Loucy (cell line): ENCODE results near the gene POU5F1.

Experiments
- H2AFZ ChIP-seq: fragments of 200-600 bp; sonication (generic); 2 replicates; pipeline ENCODE4 v1.6.0; 2016; ENCODE audit warnings: antibody characterized with exemption, mild to moderate bottlenecking, low read length, moderate library complexity
- H3F3A ChIP-seq: fragments of 200-600 bp; 2 replicates; pipeline ENCODE4 v1.6.0; 2016; ENCODE audit warnings: antibody characterized with exemption, low read depth, mild to moderate bottlenecking
- H3K27me3 ChIP-seq: fragments of 200-600 bp; sonication (generic); 2 replicates; pipeline ENCODE4 v1.6.1; 2014; ENCODE audit warnings: low read length, mild to moderate bottlenecking; ENCODE audit not compliant: insufficient read depth, poor library complexity, severe bottlenecking
- H3K36me3 ChIP-seq: fragments of 200-600 bp; sonication (generic); 2 replicates; pipeline ENCODE4 v1.6.1; 2016; ENCODE audit warnings: low read length; ENCODE audit not compliant: insufficient read depth
- H3K4me1 ChIP-seq: fragments of 200-600 bp; sonication (generic); 2 replicates; pipeline ENCODE4 v1.5.1; 2014; ENCODE audit warnings: low read length, mild to moderate bottlenecking; ENCODE audit not compliant: insufficient read depth, poor library complexity, severe bottlenecking
- H3K4me2 ChIP-seq: fragments of 200-600 bp; sonication (generic); 2 replicates; pipeline ENCODE4 v1.6.0; 2014; ENCODE audit warnings: antibody characterized with exemption, low read length, low read depth, mild to moderate bottlenecking; ENCODE audit not compliant: poor library complexity, severe bottlenecking
- H3K4me3 ChIP-seq: fragments of 200-600 bp; sonication (generic); 2 replicates; pipeline ENCODE4 v1.5.1; 2014; ENCODE audit warnings: low read length, mild to moderate bottlenecking, mixed read lengths; ENCODE audit not compliant: poor library complexity, severe bottlenecking
- H3K79me2 ChIP-seq: fragments of 200-600 bp; sonication (generic); 2 replicates; pipeline ENCODE4 v1.6.1; 2014; ENCODE audit warnings: low read length; ENCODE audit not compliant: insufficient read depth
- H3K9ac ChIP-seq: fragments of 200-600 bp; sonication (generic); 2 replicates; pipeline ENCODE4 v1.6.0; 2014; ENCODE audit warnings: mild to moderate bottlenecking, low read depth, low read length, moderate library complexity; ENCODE audit not compliant: poor library complexity, severe bottlenecking
- H3K9me2 ChIP-seq: fragments of 200-600 bp; sonication (generic); replicated peaks from 2 replicates; pipeline ENCODE4 v1.6.1; 2016; ENCODE audit warnings: low read depth, low read length, mixed read lengths
- H3K9me3 ChIP-seq: fragments of 200-600 bp; sonication (generic); 2 replicates; pipeline ENCODE4 v1.6.1; 2014; ENCODE audit warnings: mild to moderate bottlenecking, antibody characterized with exemption, low read length, low read depth; ENCODE audit not compliant: insufficient read depth
- H4K20me1 ChIP-seq: fragments of 200-600 bp; sonication (generic); 2 replicates; pipeline ENCODE4 v1.6.0; 2014; ENCODE audit warnings: antibody characterized with exemption, low read length, mild to moderate bottlenecking; ENCODE audit not compliant: insufficient read depth, poor library complexity, severe bottlenecking
- EZH2phosphoT487 ChIP-seq: fragments of 200-600 bp; IDR thresholded peaks from 2 replicates; pipeline ENCODE4 v1.6.1; 2018; ENCODE audit warnings: antibody characterized with exemption, mild to moderate bottlenecking, moderate library complexity, borderline replicate concordance
- TF ChIP-seq, protein P1 (sequence below): fragments of 200-600 bp; sonication (generic); conservative IDR thresholded peaks from 2 replicates; pipeline ENCODE4 v1.5.1; 2014; ENCODE audit warnings: mild to moderate bottlenecking, antibody characterized with exemption, low read length

The POU5F1 gene

DNA sequence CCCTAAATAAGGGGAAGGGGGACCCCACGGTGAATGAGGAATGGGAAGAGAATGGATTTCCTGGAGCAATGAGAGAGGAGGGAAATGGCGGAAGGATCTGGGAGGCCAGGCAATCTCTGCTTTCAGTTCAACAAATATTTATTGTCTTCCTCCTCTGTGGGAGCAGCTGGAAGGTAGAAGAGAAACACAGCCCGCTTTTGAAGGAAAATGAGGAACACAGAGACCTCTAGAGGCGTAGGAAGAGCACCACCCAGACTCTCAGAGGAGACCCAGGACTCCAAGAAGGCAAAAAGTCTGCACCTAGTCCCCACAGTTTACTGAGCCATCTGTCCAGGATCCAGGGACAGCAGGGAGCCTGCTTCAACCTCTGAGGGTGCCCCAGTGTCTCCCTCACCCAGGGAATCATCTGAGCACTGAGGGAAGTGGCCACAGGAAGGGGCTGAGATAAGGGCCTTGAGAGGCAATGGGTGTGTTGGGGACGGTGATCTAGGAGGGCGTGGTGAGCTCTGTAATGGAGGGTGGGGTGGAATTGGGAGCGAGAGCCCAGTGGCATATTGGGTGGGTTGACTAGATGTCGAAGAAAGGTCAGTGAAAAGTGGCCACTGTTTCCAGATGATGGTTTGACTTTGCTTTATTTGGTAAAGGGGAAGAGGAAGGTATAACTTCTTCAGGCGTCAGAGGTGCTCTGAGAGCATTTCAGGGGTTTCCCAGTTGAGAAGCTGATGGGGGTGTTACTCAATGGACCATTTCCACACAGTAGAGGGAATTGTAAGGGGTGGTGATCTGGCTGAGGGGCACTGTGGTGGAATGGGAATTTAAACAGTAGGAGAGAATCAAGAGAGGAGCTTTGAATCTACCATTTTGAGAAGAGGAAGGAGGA, 55.3 kb downstream of the POU5F1 start:
- Histone ChIP-seq H2AFZ (peak overlapping the region; percentile 65), H3K79me2 (no peaks in the 10 kb centered on the region), H3K4me3 (no peak overlapping the region), H3K27me3 (no peaks in the 10 kb centered on the region), H3K9ac (no peak overlapping the region), H3K4me2 (no peak overlapping the region), H3K4me1 (no peaks in the 10 kb centered on the region), H3K36me3 (no peaks in the 10 kb centered on the region), H4K20me1 (no peaks in the 10 kb centered on the region), H3K9me3 (no peaks in the 10 kb centered on the region), H3K9me2 (no peaks in the 10 kb centered on the region), H3F3A (no peaks in the 10 kb centered on the region)
- TF ChIP-seq, protein P1, sequence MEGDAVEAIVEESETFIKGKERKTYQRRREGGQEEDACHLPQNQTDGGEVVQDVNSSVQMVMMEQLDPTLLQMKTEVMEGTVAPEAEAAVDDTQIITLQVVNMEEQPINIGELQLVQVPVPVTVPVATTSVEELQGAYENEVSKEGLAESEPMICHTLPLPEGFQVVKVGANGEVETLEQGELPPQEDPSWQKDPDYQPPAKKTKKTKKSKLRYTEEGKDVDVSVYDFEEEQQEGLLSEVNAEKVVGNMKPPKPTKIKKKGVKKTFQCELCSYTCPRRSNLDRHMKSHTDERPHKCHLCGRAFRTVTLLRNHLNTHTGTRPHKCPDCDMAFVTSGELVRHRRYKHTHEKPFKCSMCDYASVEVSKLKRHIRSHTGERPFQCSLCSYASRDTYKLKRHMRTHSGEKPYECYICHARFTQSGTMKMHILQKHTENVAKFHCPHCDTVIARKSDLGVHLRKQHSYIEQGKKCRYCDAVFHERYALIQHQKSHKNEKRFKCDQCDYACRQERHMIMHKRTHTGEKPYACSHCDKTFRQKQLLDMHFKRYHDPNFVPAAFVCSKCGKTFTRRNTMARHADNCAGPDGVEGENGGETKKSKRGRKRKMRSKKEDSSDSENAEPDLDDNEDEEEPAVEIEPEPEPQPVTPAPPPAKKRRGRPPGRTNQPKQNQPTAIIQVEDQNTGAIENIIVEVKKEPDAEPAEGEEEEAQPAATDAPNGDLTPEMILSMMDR = peak; percentile 57
- no peak for TF ChIP-seq EZH2phosphoT487

DNA sequence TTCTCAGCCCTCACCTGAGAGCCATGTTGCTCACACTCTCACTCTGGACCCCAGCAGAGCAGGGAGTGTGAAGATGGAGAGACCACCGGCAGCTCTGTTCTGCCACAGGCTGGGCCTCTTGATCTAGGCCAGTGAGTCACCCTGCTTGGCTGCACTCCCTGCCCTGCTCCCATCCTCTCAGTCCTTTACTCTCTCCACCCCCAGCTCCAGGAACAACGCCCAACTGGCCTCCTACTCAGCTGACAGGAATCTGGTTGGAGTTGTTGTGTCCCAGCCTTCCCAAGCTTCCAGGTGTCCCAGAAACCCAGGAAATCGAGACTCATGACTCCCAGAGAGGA, 56.0 kb downstream of the POU5F1 start, which contains the start of gene PSORS1C1:
TSS of gene PSORS1C1 (plus strand) at position 260 of the 338 bp plus-strand sequence. CDS start 14,833 bp downstream, outside the sequence.
- Histone ChIP-seq H3F3A (no peaks in the 10 kb centered on the region), H3K9me3 (no peaks in the 10 kb centered on the region), H3K9ac (no peak within 1 kb of the TSS), H3K9me2 (no peaks in the 10 kb centered on the region), H2AFZ (peak within 1 kb of the TSS; percentile 65), H3K4me1 (no peaks in the 10 kb centered on the region), H3K36me3 (no peaks in the 10 kb centered on the region), H3K4me2 (no peak within 1 kb of the TSS), H3K79me2 (no peaks in the 10 kb centered on the region), H4K20me1 (no peaks in the 10 kb centered on the region), H3K27me3 (no peaks in the 10 kb centered on the region), H3K4me3 (no peak within 1 kb of the TSS)
- TF ChIP-seq, protein P1 = no peak
- TF ChIP-seq EZH2phosphoT487 = no peak
